Esophagus muscularis mucosa (tissue), 4 donors: ENCODE data around the gene DDIT4L. TPM values are rescaled to one million over a fixed set of nuclear protein-coding genes. Genes with fewer than 3 reads are reported as not detected.
"Not testable (repeated sequence)": the region's sequence is repeated elsewhere in the genome, so short reads cannot be mapped to it uniquely, and the experiment has no call there.

Experiments used
- DNase-seq: peaks from one replicate; pipeline ENCODE4 v3.0.0-alpha.2; 2017; ENCODE audit errors: extremely low spot score
- H3K27ac ChIP-seq, 4 donors: fragments of 200-600 bp; sonication (generic); replicated peaks in 1 of 4; 1 replicate in 3 of 4; 2 replicates in 1 of 4; pipeline ENCODE4 v1.5.1; 2016 to 2019; ENCODE audit warnings: mild to moderate bottlenecking in 1 of 4
- H3K27me3 ChIP-seq, 4 donors: fragments of 200-600 bp; sonication (generic); one replicate each; pipeline versions ENCODE4 v1.5.1 to v1.6.0; 2016 to 2019
- H3K36me3 ChIP-seq, 4 donors: fragments of 200-600 bp; sonication (generic); one replicate each; pipeline ENCODE4 v1.5.1; 2016 to 2019
- H3K4me1 ChIP-seq, 4 donors: fragments of 200-600 bp; sonication (generic); one replicate each; pipeline ENCODE4 v1.5.1; 2016 to 2019
- H3K4me3 ChIP-seq, 4 donors: fragments of 200-600 bp; sonication (generic); 1 replicate in 2 of 4; 2 replicates in 2 of 4; pipeline ENCODE4 v1.5.1; 2016 to 2019; ENCODE audit warnings: mild to moderate bottlenecking in 4 of 4, moderate library complexity in 1 of 4
- H3K9me3 ChIP-seq, 4 donors: fragments of 200-600 bp; sonication (generic); 1 replicate in 3 of 4; 2 replicates in 1 of 4; pipeline ENCODE4 v1.5.1; 2016 to 2019
- EP300 ChIP-seq: sonication (generic); formaldehyde crosslinking; IDR thresholded peaks from one replicate; pipeline ENCODE4 v1.6.1; 2017; ENCODE audit warnings: antibody characterized with exemption
- POLR2A ChIP-seq: fragments of 450-650 bp; IDR thresholded peaks from one replicate; pipeline ENCODE4 v1.6.1; 2017; ENCODE audit warnings: antibody characterized with exemption, moderate library complexity, mild to moderate bottlenecking, low read depth
- POLR2AphosphoS5 ChIP-seq, 2 donors: sonication (generic); formaldehyde crosslinking; IDR thresholded peaks; one replicate each; pipeline ENCODE4 v1.6.1; 2017; ENCODE audit warnings: antibody characterized with exemption in 2 of 2
- WGBS: methylation state at CpG from one replicate; pipeline ENCODE4 v1.1.5; 2018; 5-methylcytosine and 5-hydroxymethylcytosine counted together
- intact Hi-C: fragments of 100-400 bp; cut with DNase I; formaldehyde crosslinking; loops from one replicate; pipeline ENCODE4 v1.15.1; 2023
- total RNA-seq, 4 donors: library from RNA; depleted of rRNA; stranded (reverse); fragments of >200 nt; gene quantifications; one replicate each; pipeline versions ENCODE4 v1.1.0 to v1.2.1, GENCODE V29; 2016
- TF ChIP-seq, protein P1 (sequence below), 3 experiments: fragments of 200-600 bp in 2 of 3; fragments of 450-650 bp in 1 of 3; sonication (generic) in 2 of 3; IDR thresholded peaks; one replicate each; pipeline ENCODE4 v1.5.1; 2017 to 2019; ENCODE audit warnings: antibody characterized with exemption in 3 of 3, mild to moderate bottlenecking in 2 of 3, moderate library complexity in 1 of 3

DDIT4L gene
- total RNA-seq, 4 donors from 2014 or later = 0.75 to 2.1 (median 1.00) TPM

DNA sequence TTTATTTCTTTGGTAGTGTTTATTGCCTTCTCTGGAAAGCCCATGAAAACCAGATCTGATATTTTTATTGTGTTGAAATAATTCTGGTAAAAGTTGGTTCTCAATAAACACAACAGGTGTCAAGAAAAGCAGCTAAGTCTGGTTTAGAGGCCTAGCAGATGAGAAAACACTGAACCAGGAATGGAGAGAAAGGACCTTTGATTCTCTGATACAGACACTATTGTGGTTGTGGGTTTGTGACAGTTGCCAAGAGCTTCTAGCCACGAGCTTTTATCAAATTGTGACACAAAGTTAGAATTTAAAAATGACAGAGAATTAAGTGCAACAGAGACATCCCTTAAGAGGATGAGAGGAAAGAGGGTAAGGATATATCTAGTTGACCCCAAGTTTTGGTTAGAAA, 42.6 kb downstream of the DDIT4L start:
- H3K4me1 ChIP-seq = peaks cover 0 to 9% (median 3%) of the 10 kb centered on the region in 4 donors
- no peak overlapping the region for H3K27ac ChIP-seq
- intact Hi-C loops = no loop called here
- no peaks in the 10 kb centered on the region for H3K27me3 ChIP-seq
- TF ChIP-seq, protein P1, sequence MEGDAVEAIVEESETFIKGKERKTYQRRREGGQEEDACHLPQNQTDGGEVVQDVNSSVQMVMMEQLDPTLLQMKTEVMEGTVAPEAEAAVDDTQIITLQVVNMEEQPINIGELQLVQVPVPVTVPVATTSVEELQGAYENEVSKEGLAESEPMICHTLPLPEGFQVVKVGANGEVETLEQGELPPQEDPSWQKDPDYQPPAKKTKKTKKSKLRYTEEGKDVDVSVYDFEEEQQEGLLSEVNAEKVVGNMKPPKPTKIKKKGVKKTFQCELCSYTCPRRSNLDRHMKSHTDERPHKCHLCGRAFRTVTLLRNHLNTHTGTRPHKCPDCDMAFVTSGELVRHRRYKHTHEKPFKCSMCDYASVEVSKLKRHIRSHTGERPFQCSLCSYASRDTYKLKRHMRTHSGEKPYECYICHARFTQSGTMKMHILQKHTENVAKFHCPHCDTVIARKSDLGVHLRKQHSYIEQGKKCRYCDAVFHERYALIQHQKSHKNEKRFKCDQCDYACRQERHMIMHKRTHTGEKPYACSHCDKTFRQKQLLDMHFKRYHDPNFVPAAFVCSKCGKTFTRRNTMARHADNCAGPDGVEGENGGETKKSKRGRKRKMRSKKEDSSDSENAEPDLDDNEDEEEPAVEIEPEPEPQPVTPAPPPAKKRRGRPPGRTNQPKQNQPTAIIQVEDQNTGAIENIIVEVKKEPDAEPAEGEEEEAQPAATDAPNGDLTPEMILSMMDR (IDR thresholded peaks at IDR 0.05) = no peak
- TF ChIP-seq POLR2A = no peak
- TF ChIP-seq POLR2AphosphoS5 (IDR thresholded peaks at IDR 0.05) = no peak
- TF ChIP-seq EP300 = no peak
- no peaks in the 10 kb centered on the region for H3K36me3 ChIP-seq
- DNase-seq = no peak
- H3K4me3 ChIP-seq = no peak overlapping the region
- H3K9me3 ChIP-seq = no peaks in the 10 kb centered on the region
- WGBS = 67% methylated on average over 1 of the region's 1 CpG

DNA sequence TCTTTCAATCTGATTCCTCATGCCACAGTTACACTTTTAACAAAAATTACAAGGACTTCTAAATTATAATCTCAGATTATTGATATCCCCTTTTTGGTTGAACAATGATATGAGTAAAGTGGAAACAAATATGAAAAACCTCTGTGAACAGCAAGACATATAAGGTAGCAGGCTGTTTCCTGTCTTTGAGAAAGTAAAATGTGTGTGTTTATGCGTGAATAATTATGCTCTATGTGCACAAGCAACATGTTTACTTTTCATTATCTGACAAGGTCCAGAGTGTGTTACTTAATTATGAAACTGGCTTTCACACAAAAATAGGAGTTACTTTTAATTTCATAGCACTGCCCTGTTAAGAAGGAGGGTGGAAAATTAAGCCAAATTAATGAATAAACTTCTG, 43.1 kb downstream of the DDIT4L start:
- intact Hi-C loops = no loop called here
- 72% methylated on average over 1 of the region's 1 CpG for WGBS
- no peak overlapping the region for H3K27ac ChIP-seq
- TF ChIP-seq, protein P1 (IDR thresholded peaks at IDR 0.05) = no peak
- TF ChIP-seq EP300 = no peak
- TF ChIP-seq POLR2AphosphoS5 (IDR thresholded peaks at IDR 0.05) = no peak
- no peak for TF ChIP-seq POLR2A
- H3K4me1 ChIP-seq = peaks cover 0 to 9% (median 3%) of the 10 kb centered on the region in 4 donors
- H3K4me3 ChIP-seq = no peak overlapping the region
- no peak for DNase-seq
- H3K9me3 ChIP-seq = no peaks in the 10 kb centered on the region
- H3K36me3 ChIP-seq = no peaks in the 10 kb centered on the region
- H3K27me3 ChIP-seq = no peaks in the 10 kb centered on the region

DNA sequence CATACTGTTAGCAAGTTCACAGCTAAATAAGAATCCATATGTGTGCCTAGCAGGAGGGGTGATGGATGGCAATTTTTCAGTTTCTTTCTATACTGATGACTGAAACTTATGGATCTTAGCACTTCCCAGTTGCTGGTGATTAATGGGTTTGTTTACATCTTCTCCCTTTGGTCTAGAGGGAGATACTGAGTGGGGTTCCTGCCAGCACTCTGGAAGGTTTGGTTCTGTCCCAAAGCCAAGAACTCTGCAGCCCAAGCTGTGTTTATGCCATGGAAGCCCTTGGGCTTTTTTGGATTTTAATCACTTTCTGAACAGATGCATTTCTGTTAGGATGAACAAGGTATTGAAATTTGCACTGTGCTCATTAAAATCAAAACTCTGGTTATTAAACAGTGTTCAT, 43.5 kb downstream of the DDIT4L start:
- H3K36me3 ChIP-seq = no peaks in the 10 kb centered on the region
- no peak overlapping the region for H3K27ac ChIP-seq
- DNase-seq = no peak
- H3K4me3 ChIP-seq = no peak overlapping the region
- H3K27me3 ChIP-seq = no peaks in the 10 kb centered on the region
- H3K9me3 ChIP-seq = no peaks in the 10 kb centered on the region
- peaks cover 0 to 9% (median 3%) of the 10 kb centered on the region in 4 donors for H3K4me1 ChIP-seq
- TF ChIP-seq POLR2A = no peak
- no peak for TF ChIP-seq EP300
- TF ChIP-seq POLR2AphosphoS5 (IDR thresholded peaks at IDR 0.05) = no peak
- TF ChIP-seq, protein P1 (IDR thresholded peaks at IDR 0.05) = no peak
- intact Hi-C loops = no loop called here

DNA sequence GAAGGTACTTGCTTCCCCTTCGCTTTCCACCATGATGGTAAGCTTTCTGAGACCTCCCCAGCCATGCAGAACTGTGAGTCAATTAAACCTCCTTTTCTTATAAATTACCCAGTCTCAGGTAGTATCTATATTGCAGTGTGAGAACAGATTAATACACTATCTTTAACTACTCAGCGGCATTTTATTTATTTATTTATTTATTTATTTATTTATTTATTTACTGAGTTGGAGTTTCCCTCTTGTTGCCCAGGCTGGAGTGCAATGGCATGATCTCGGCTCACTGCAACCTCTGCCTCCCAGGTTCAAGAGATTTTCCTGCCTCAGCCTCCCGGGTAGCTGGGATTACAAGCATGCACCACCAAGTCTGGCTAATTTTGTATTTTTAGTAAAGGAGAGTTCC, 52.9 kb downstream of the DDIT4L start:
- H3K27ac ChIP-seq, H3K4me3 ChIP-seq, intact Hi-C loops, H3K36me3 ChIP-seq, DNase-seq, H3K4me1 ChIP-seq, H3K27me3 ChIP-seq: not testable (repeated sequence)
- 95% methylated on average over 4 of the region's 4 CpGs for WGBS
- H3K9me3 ChIP-seq = peaks cover 0 to 10% (median 4%) of the 10 kb centered on the region in 4 donors

Other genes with a start within 250 kb of the DDIT4L start
- 10 to 100 TPM; 21.2 to 40.0 (median 33.6) TPM for gene DNAJB14, start 243.8 kb downstream of the DDIT4L start, total RNA-seq
- gene H2AZ1, start 240.2 kb downstream of the DDIT4L start, total RNA-seq = 100 to 1,000 TPM; 173 to 247 (median 195) TPM